PC-3 (cell line): ENCODE data around the gene NDUFV3.

Experiments
- EZH2 ChIP-seq: fragments of 300-600 bp; sonication (generic); IDR thresholded peaks from one replicate; pipeline ENCODE4 v1.6.1; 2017; ENCODE audit warnings: antibody characterized with exemption, mild to moderate bottlenecking, low read length; ENCODE audit not compliant: unreplicated experiment
- EZH2phosphoT487 ChIP-seq: fragments of 300-600 bp; sonication (generic); IDR thresholded peaks from 2 replicates; pipeline ENCODE4 v1.6.1; 2018; ENCODE audit warnings: mild to moderate bottlenecking, antibody characterized with exemption, low read length, borderline replicate concordance
- TF ChIP-seq, protein P1 (sequence below): fragments of 300-600 bp; sonication (generic); conservative IDR thresholded peaks from 2 replicates; pipeline ENCODE4 v1.5.1; 2017; ENCODE audit warnings: antibody characterized with exemption, low read depth, mild to moderate bottlenecking, low read length

GRCh38 chr21:42942244-42942643, 49.1 kb downstream of the NDUFV3 start:
- TF ChIP-seq, protein P1, sequence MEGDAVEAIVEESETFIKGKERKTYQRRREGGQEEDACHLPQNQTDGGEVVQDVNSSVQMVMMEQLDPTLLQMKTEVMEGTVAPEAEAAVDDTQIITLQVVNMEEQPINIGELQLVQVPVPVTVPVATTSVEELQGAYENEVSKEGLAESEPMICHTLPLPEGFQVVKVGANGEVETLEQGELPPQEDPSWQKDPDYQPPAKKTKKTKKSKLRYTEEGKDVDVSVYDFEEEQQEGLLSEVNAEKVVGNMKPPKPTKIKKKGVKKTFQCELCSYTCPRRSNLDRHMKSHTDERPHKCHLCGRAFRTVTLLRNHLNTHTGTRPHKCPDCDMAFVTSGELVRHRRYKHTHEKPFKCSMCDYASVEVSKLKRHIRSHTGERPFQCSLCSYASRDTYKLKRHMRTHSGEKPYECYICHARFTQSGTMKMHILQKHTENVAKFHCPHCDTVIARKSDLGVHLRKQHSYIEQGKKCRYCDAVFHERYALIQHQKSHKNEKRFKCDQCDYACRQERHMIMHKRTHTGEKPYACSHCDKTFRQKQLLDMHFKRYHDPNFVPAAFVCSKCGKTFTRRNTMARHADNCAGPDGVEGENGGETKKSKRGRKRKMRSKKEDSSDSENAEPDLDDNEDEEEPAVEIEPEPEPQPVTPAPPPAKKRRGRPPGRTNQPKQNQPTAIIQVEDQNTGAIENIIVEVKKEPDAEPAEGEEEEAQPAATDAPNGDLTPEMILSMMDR, result no peak
- no peak for TF ChIP-seq EZH2phosphoT487
- no peak for TF ChIP-seq EZH2
